Trophoblast cell (in vitro differentiated cells and primary cell): ENCODE measurements around the gene ARHGAP22.

Experiments used
- DNase-seq, 2 donors: peaks; one replicate each; pipeline ENCODE4 v3.0.0-alpha.2; 2016
- H2AFZ ChIP-seq: 2 replicates; pipeline ENCODE4 v1.6.1; 2013; ENCODE audit warnings: low read length, moderate library complexity, mild to moderate bottlenecking; ENCODE audit not compliant: insufficient read depth, poor library complexity
- H2AK5ac ChIP-seq: 2 replicates; pipeline ENCODE4 v1.6.1; 2013; ENCODE audit warnings: mild to moderate bottlenecking, low read length
- H2BK120ac ChIP-seq: 2 replicates; pipeline ENCODE4 v1.6.1; 2013; ENCODE audit warnings: low read length, mild to moderate bottlenecking, moderate library complexity; ENCODE audit not compliant: insufficient read depth, poor library complexity
- H2BK12ac ChIP-seq: 2 replicates; pipeline ENCODE4 v1.6.1; 2013; ENCODE audit warnings: mild to moderate bottlenecking, low read length, moderate library complexity
- H2BK5ac ChIP-seq: 2 replicates; pipeline ENCODE4 v1.6.1; 2013; ENCODE audit warnings: low read length, low read depth, moderate library complexity, mild to moderate bottlenecking; ENCODE audit not compliant: poor library complexity
- H3K14ac ChIP-seq: 2 replicates; pipeline ENCODE4 v1.6.1; 2013; ENCODE audit warnings: mild to moderate bottlenecking, low read length
- H3K18ac ChIP-seq: 2 replicates; pipeline ENCODE4 v1.6.1; 2013; ENCODE audit warnings: mild to moderate bottlenecking, low read length
- H3K23ac ChIP-seq: 2 replicates; pipeline ENCODE4 v1.6.1; 2013; ENCODE audit warnings: low read length
- H3K27ac ChIP-seq: 2 replicates; pipeline ENCODE4 v1.5.1; 2013; ENCODE audit warnings: low read depth, mild to moderate bottlenecking, inconsistent platforms, low read length, moderate library complexity
- H3K27me3 ChIP-seq: 2 replicates; pipeline ENCODE4 v1.6.1; 2013; ENCODE audit warnings: inconsistent platforms, mild to moderate bottlenecking, low read length, moderate library complexity; ENCODE audit not compliant: insufficient read depth
- H3K36me3 ChIP-seq, 2 experiments: 1 replicate in 1 of 2; 2 replicates in 1 of 2; pipeline ENCODE4 v1.6.1; 2013; ENCODE audit warnings: low read length in 2 of 2, mild to moderate bottlenecking in 2 of 2, moderate library complexity in 1 of 2; ENCODE audit not compliant: insufficient read depth in 2 of 2, control insufficient read depth in 1 of 2
- H3K4ac ChIP-seq: 2 replicates; pipeline ENCODE4 v1.6.1; 2013; ENCODE audit warnings: low read depth, mild to moderate bottlenecking, low read length, moderate library complexity
- H3K4me1 ChIP-seq, 2 experiments: 1 replicate in 1 of 2; 2 replicates in 1 of 2; pipeline ENCODE4 v1.6.1; 2013; ENCODE audit warnings: low read length in 2 of 2, mild to moderate bottlenecking in 2 of 2, moderate library complexity in 1 of 2; ENCODE audit not compliant: insufficient read depth in 2 of 2, control insufficient read depth in 1 of 2
- H3K4me2 ChIP-seq: 2 replicates; pipeline ENCODE4 v1.6.1; 2013; ENCODE audit warnings: inconsistent platforms, mild to moderate bottlenecking, low read length, moderate library complexity
- H3K4me3 ChIP-seq: 2 replicates; pipeline ENCODE4 v1.5.1; 2013; ENCODE audit warnings: mild to moderate bottlenecking, low read depth, low read length, inconsistent platforms
- H3K79me1 ChIP-seq: one replicate; pipeline ENCODE4 v1.6.1; 2013; ENCODE audit warnings: low read length
- H3K79me2 ChIP-seq: 2 replicates; pipeline ENCODE4 v1.6.1; 2013; ENCODE audit warnings: low read length, mild to moderate bottlenecking; ENCODE audit not compliant: control insufficient read depth, insufficient read depth, poor library complexity
- H3K9ac ChIP-seq: 2 replicates; pipeline ENCODE4 v1.6.1; 2013; ENCODE audit warnings: mild to moderate bottlenecking, low read length
- H3K9me3 ChIP-seq: 2 replicates; pipeline ENCODE4 v1.6.1; 2013; ENCODE audit warnings: low read depth, mild to moderate bottlenecking, control low read depth, inconsistent platforms, low read length; ENCODE audit not compliant: insufficient read depth
- H4K12ac ChIP-seq: 2 replicates; pipeline ENCODE4 v1.6.1; 2013; ENCODE audit warnings: low read depth, mild to moderate bottlenecking, low read length, moderate library complexity
- H4K8ac ChIP-seq: 2 replicates; pipeline ENCODE4 v1.6.1; 2013; ENCODE audit warnings: low read depth, mild to moderate bottlenecking, low read length, moderate library complexity
- H4K91ac ChIP-seq: one replicate; pipeline ENCODE4 v1.6.1; 2013; ENCODE audit warnings: low read depth, mild to moderate bottlenecking, low read length, moderate library complexity
- WGBS: extraction: QIAGEN DNeasy Blood & Tissue Kit; methylation state at CpG from one replicate; pipeline ENCODE4 v1.1.7; 2013; ENCODE audit warnings: missing lambda C conversion rate; ENCODE audit not compliant: insufficient read length, insufficient coverage; ENCODE audit errors: extremely low coverage; 5-methylcytosine and 5-hydroxymethylcytosine counted together

ARHGAP22 gene

GRCh38 chr10:48541144-48541795, 63.6 kb downstream of the ARHGAP22 start:
- Histone ChIP-seq H2BK120ac (no peak overlapping the region), H3K14ac (no peak overlapping the region), H3K36me3 (no peaks in the 10 kb centered on the region), H2BK12ac (no peak overlapping the region), H3K27ac (no peak overlapping the region), H3K4me3 (no peak overlapping the region), H3K4me1 (no peaks in the 10 kb centered on the region), H3K4ac (no peak overlapping the region), H3K27me3 (no peaks in the 10 kb centered on the region), H3K4me2 (no peak overlapping the region), H4K12ac (no peak overlapping the region), H2AK5ac (no peak overlapping the region), H4K91ac (no peak overlapping the region), H3K79me1 (no peaks in the 10 kb centered on the region), H2AFZ (no peak overlapping the region), H3K9ac (no peak overlapping the region), H4K8ac (no peak overlapping the region), H3K79me2 (no peaks in the 10 kb centered on the region), H3K23ac (no peak overlapping the region), H3K18ac (no peak overlapping the region), H2BK5ac (no peak overlapping the region), H3K9me3 (peaks cover 2% of the 10 kb centered on the region)
- no CpG with 5 or more reads among the region's 7 CpGs for WGBS
- DNase-seq: peak in 1 of 2 donors; percentile 14

GRCh38 chr10:48538611-48539010, 66.3 kb downstream of the ARHGAP22 start:
- Histone ChIP-seq H4K12ac (no peak overlapping the region), H3K23ac (no peak overlapping the region), H2AFZ (no peak overlapping the region), H3K27ac (no peak overlapping the region), H3K79me2 (no peaks in the 10 kb centered on the region), H3K79me1 (no peaks in the 10 kb centered on the region), H2BK5ac (no peak overlapping the region), H3K4me3 (no peak overlapping the region), H3K4me2 (no peak overlapping the region), H2BK120ac (no peak overlapping the region), H4K91ac (no peak overlapping the region), H2AK5ac (no peak overlapping the region), H3K36me3 (no peaks in the 10 kb centered on the region), H3K4ac (no peak overlapping the region), H3K9ac (no peak overlapping the region), H3K18ac (no peak overlapping the region), H3K27me3 (no peaks in the 10 kb centered on the region), H3K9me3 (peaks cover 2% of the 10 kb centered on the region), H2BK12ac (no peak overlapping the region), H3K14ac (no peak overlapping the region), H3K4me1 (peaks cover 0 to 3% of the 10 kb centered on the region in 2 experiments), H4K8ac (no peak overlapping the region)
- WGBS: no CpG with 5 or more reads among the region's 2 CpGs
- peak; percentile 53 to 79 for DNase-seq

GRCh38 chr10:48536916-48537890, 67.7 kb downstream of the ARHGAP22 start:
- H3K4me3 ChIP-seq: no peak overlapping the region
- no peaks in the 10 kb centered on the region for H3K27me3 ChIP-seq
- no peak overlapping the region for H3K4me2 ChIP-seq
- no peak overlapping the region for H2BK120ac ChIP-seq
- no peaks in the 10 kb centered on the region for H3K9me3 ChIP-seq
- no peak overlapping the region for H3K27ac ChIP-seq
- no peaks in the 10 kb centered on the region for H3K79me1 ChIP-seq
- H4K12ac ChIP-seq: no peak overlapping the region
- H4K91ac ChIP-seq: no peak overlapping the region
- no peak overlapping the region for H3K14ac ChIP-seq
- no peak overlapping the region for H2BK12ac ChIP-seq
- no peak overlapping the region for H2AFZ ChIP-seq
- no peak overlapping the region for H2BK5ac ChIP-seq
- no peak overlapping the region for H2AK5ac ChIP-seq
- no peaks in the 10 kb centered on the region for H3K79me2 ChIP-seq
- H3K23ac ChIP-seq: no peak overlapping the region
- H3K4ac ChIP-seq: no peak overlapping the region
- no peak overlapping the region for H3K18ac ChIP-seq
- no peaks in the 10 kb centered on the region for H3K36me3 ChIP-seq
- no peak overlapping the region for H3K9ac ChIP-seq
- H3K4me1 ChIP-seq: peaks cover 0 to 3% of the 10 kb centered on the region in 2 experiments
- no peak overlapping the region for H4K8ac ChIP-seq
- DNase-seq: no peak
- WGBS: no CpG with 5 or more reads among the region's 13 CpGs

- H3K79me2 ChIP-seq: no peaks in the 10 kb centered on the region
- H4K91ac ChIP-seq: no peak overlapping the region
- H3K9ac ChIP-seq: no peak overlapping the region
- no peak overlapping the region for H3K18ac ChIP-seq
- H4K12ac ChIP-seq: no peak overlapping the region
- H2AK5ac ChIP-seq: no peak overlapping the region
- H3K4ac ChIP-seq: no peak overlapping the region
- H3K36me3 ChIP-seq: no peaks in the 10 kb centered on the region
- no peak overlapping the region for H3K4me2 ChIP-seq
- no peak overlapping the region for H3K23ac ChIP-seq
- no peak overlapping the region for H2BK12ac ChIP-seq
- no peak overlapping the region for H2AFZ ChIP-seq
- H3K9me3 ChIP-seq: no peaks in the 10 kb centered on the region
- H3K27me3 ChIP-seq: no peaks in the 10 kb centered on the region
- no peak overlapping the region for H2BK120ac ChIP-seq
- no peaks in the 10 kb centered on the region for H3K79me1 ChIP-seq
- H3K4me3 ChIP-seq: no peak overlapping the region
- H4K8ac ChIP-seq: no peak overlapping the region
- DNase-seq: no peak
- no peak overlapping the region for H2BK5ac ChIP-seq
- no peak overlapping the region for H3K27ac ChIP-seq
- whole genome bisulfite sequencing: no CpG with 5 or more reads among the region's 3 CpGs
- H3K14ac ChIP-seq: no peak overlapping the region
- H3K4me1 ChIP-seq: peaks cover 0 to 3% of the 10 kb centered on the region in 2 experiments
Measured at GRCh38 chr10:48536156-48536500, 68.7 kb downstream of the ARHGAP22 start.
